ENCODE results near the gene ATP1B2.

Gene ATP1B2

GRCh38 chr17:7651665-7652387 lies 1.1 kb downstream of the ATP1B2 start:
- no peak for TF ChIP-seq CTCF (IDR thresholded peaks at IDR 0.05; ENCODE audit: insufficient read depth, missing control alignments)
- DNase-seq (ENCODE audit: insufficient read length, low spot score) (no peak), FAIRE-seq (no peak)

GRCh38 chr17:7652388-7653356 lies 1.9 kb downstream of the ATP1B2 start:
- no peak for DNase-seq (ENCODE audit: insufficient read length, low spot score)
- FAIRE-seq, result no peak
- no peak for TF ChIP-seq CTCF (IDR thresholded peaks at IDR 0.05; ENCODE audit: insufficient read depth, missing control alignments)

GRCh38 chr17:7654832-7655540 lies 4.3 kb downstream of the ATP1B2 start:
- DNase-seq (ENCODE audit: insufficient read length, low spot score) (no peak), FAIRE-seq (no peak)
- TF ChIP-seq CTCF (IDR thresholded peaks at IDR 0.05; ENCODE audit: insufficient read depth, missing control alignments), result no peak

- no peak for DNase-seq (ENCODE audit: insufficient read length, low spot score)
- no peak for TF ChIP-seq CTCF (IDR thresholded peaks at IDR 0.05; ENCODE audit: insufficient read depth, missing control alignments)
- no peak for FAIRE-seq
Measured at GRCh38 chr17:7655541-7655840, 4.8 kb downstream of the ATP1B2 start.

GRCh38 chr17:7656958-7657609 lies 6.4 kb downstream of the ATP1B2 start:
- FAIRE-seq (no peak), DNase-seq (ENCODE audit: insufficient read length, low spot score) (no peak)
- no peak for TF ChIP-seq CTCF (IDR thresholded peaks at IDR 0.05; ENCODE audit: insufficient read depth, missing control alignments)

GRCh38 chr17:7667656-7668406 lies 17.1 kb downstream of the ATP1B2 start:
- no peak for TF ChIP-seq CTCF (IDR thresholded peaks at IDR 0.05; ENCODE audit: insufficient read depth, missing control alignments)
- FAIRE-seq (peak; percentile 44), DNase-seq (ENCODE audit: insufficient read length, low spot score) (peak; percentile 70)
